HepG2 (cell line): ENCODE results near the gene OR6N1. TPM values are rescaled to one million over a fixed set of nuclear protein-coding genes. Genes with fewer than 3 reads are reported as not detected.

Experiments
- ATAC-seq: fragments of 200-7000 bp; cut with Tn5 transposase; 3 replicates; pipeline ENCODE4 v1.9.1; 2020; ENCODE audit warnings: mild to moderate bottlenecking, moderate library complexity
- BruUV-seq: library from RNA; stranded (reverse); fragments of 400-500 nt; replicated peaks from 2 replicates; lab custom pipeline; 2021; lab: Mats Ljungman, UMichigan
- CTCF ChIA-PET: fragments of 300-600 bp; formaldehyde crosslinking; extraction: SDS; loops from one replicate; lab custom pipeline; 2021; ENCODE audit warnings: low total read pairs, inconsistent platforms, low intra/inter-chr PET ratio; lab: Yijun Ruan, JAX
- POLR2A ChIA-PET: fragments of 350-600 bp; sonication (Branson Sonifier 250); formaldehyde crosslinking; loops from one replicate; lab custom pipeline; 2020; ENCODE audit warnings: antibody characterized with exemption, inconsistent platforms; lab: Yijun Ruan, JAX
- DNase-seq: peaks from one replicate; pipeline ENCODE4 v3.0.0-alpha.2; 2015; ENCODE audit warnings: low spot score
- FAIRE-seq: peaks from 3 replicates; lab custom pipeline; 2011; peaks lifted over from hg19 to GRCh38; lab: Jason Lieb, UNC
- H2AFZ ChIP-seq: one replicate; pipeline ENCODE4 v1.6.1; 2011; ENCODE audit warnings: low read length, inconsistent platforms
- H3K27ac ChIP-seq: fragments of 300-600 bp; 3 replicates; pipeline ENCODE4 v1.8.0; 2011; ENCODE audit warnings: mixed run types, mild to moderate bottlenecking, mixed read lengths, low read length, inconsistent platforms; ENCODE audit not compliant: insufficient read depth; ENCODE audit errors: extremely low read length
- H3K27me3 ChIP-seq, 2 experiments: fragments of 200-600 bp in 1 of 2; 2 replicates in 1 of 2; 3 replicates in 1 of 2; pipeline versions ENCODE4 v1.6.0 to v1.8.0; 2011; ENCODE audit warnings: low read length in 2 of 2, mild to moderate bottlenecking in 2 of 2, moderate library complexity in 2 of 2, inconsistent platforms in 1 of 2; ENCODE audit not compliant: insufficient read depth in 2 of 2, control insufficient read depth in 1 of 2
- H3K36me3 ChIP-seq, 2 experiments: fragments of 200-600 bp in 1 of 2; replicated peaks in 1 of 2; 2 replicates in 1 of 2; 3 replicates in 1 of 2; pipeline versions ENCODE4 v1.5.1 to v1.8.0; 2011; ENCODE audit warnings: low read length in 2 of 2, inconsistent platforms in 1 of 2; ENCODE audit not compliant: insufficient read depth in 2 of 2, control insufficient read depth in 1 of 2
- H3K4me1 ChIP-seq: 2 replicates; pipeline ENCODE4 v1.5.1; 2012; ENCODE audit warnings: low read length, inconsistent platforms; ENCODE audit not compliant: insufficient read depth
- H3K4me2 ChIP-seq: 2 replicates; pipeline ENCODE4 v1.6.0; 2011; ENCODE audit warnings: low read depth, low read length, inconsistent platforms
- H3K4me3 ChIP-seq, 3 experiments: fragments of 200-600 bp in 1 of 3; sonication (generic), shearing (Covaris generic) in 1 of 3; replicated peaks in 1 of 3; 2 replicates each; pipeline ENCODE4 v1.5.1; 2011 to 2016; ENCODE audit warnings: low read length in 3 of 3, inconsistent platforms in 2 of 3, low read depth in 2 of 3, mild to moderate bottlenecking in 2 of 3, control low read depth in 1 of 3, mixed read lengths in 1 of 3; ENCODE audit not compliant: insufficient read depth in 1 of 3
- H3K79me2 ChIP-seq: one replicate; pipeline ENCODE4 v1.6.1; 2011; ENCODE audit warnings: low read length, inconsistent platforms; ENCODE audit not compliant: insufficient read depth
- H3K9ac ChIP-seq: 2 replicates; pipeline ENCODE4 v1.6.0; 2011; ENCODE audit warnings: mild to moderate bottlenecking, low read depth, low read length, inconsistent platforms; ENCODE audit not compliant: insufficient read depth
- H3K9me3 ChIP-seq: 2 replicates; pipeline ENCODE4 v1.5.1; 2012; ENCODE audit warnings: mild to moderate bottlenecking, low read length
- H4K20me1 ChIP-seq: 2 replicates; pipeline ENCODE4 v1.6.0; 2011; ENCODE audit warnings: inconsistent platforms, mild to moderate bottlenecking, low read length, moderate library complexity; ENCODE audit not compliant: insufficient read depth
- DPF2 ChIP-seq: sonication (generic); formaldehyde crosslinking; IDR thresholded peaks from 2 replicates; pipeline ENCODE4 v1.4.0; 2020; ENCODE audit warnings: mild to moderate bottlenecking, low read depth, missing genetic modification reagents, borderline replicate concordance
- ELF4 ChIP-seq: sonication (generic); formaldehyde crosslinking; IDR thresholded peaks from 2 replicates; pipeline ENCODE4 v1.5.0; 2020; ENCODE audit warnings: missing genetic modification reagents, mild to moderate bottlenecking, moderate library complexity, borderline replicate concordance
- FOXJ3 ChIP-seq: sonication (generic); formaldehyde crosslinking; IDR thresholded peaks from 2 replicates; pipeline ENCODE4 v1.4.0; 2020; ENCODE audit warnings: missing genetic modification reagents, mild to moderate bottlenecking, borderline replicate concordance
- FOXK2 ChIP-seq: fragments of 450-650 bp; IDR thresholded peaks from 2 replicates; pipeline ENCODE4 v1.6.1; 2016
- HNF1A ChIP-seq, 2 experiments: sonication (generic) in 1 of 2; formaldehyde crosslinking in 1 of 2; IDR thresholded peaks; 2 replicates each; pipeline versions ENCODE4 v1.4.0 to v1.6.1; 2016 to 2020; ENCODE audit warnings: borderline replicate concordance in 1 of 2, low read depth in 1 of 2, mild to moderate bottlenecking in 1 of 2, missing genetic modification reagents in 1 of 2
- PRDM10 ChIP-seq: sonication (generic); formaldehyde crosslinking; IDR thresholded peaks from 2 replicates; pipeline ENCODE4 v1.4.0; 2020; ENCODE audit warnings: low read depth, missing genetic modification reagents
- SALL1 ChIP-seq: sonication (generic); formaldehyde crosslinking; IDR thresholded peaks from 2 replicates; pipeline ENCODE4 v1.8.0; 2022; ENCODE audit warnings: mild to moderate bottlenecking, missing genetic modification reagents
- ZNF232 ChIP-seq: sonication (generic); formaldehyde crosslinking; IDR thresholded peaks from 2 replicates; pipeline ENCODE4 v1.4.0; 2020; ENCODE audit warnings: missing genetic modification reagents, borderline replicate concordance
- ZNF234 ChIP-seq: sonication (generic); formaldehyde crosslinking; conservative IDR thresholded peaks from 2 replicates; pipeline ENCODE4 v1.5.1; 2020; ENCODE audit warnings: mild to moderate bottlenecking, missing genetic modification reagents
- ZNF468 ChIP-seq: sonication (generic); formaldehyde crosslinking; IDR thresholded peaks from 2 replicates; pipeline ENCODE4 v1.8.0; 2022; ENCODE audit warnings: mild to moderate bottlenecking, moderate library complexity, missing genetic modification reagents
- ZNF484 ChIP-seq: sonication (generic); formaldehyde crosslinking; IDR thresholded peaks from 2 replicates; pipeline ENCODE4 v1.5.1; 2020; ENCODE audit warnings: mild to moderate bottlenecking, low read depth, missing genetic modification reagents, borderline replicate concordance
- ZNF496 ChIP-seq: sonication (generic); formaldehyde crosslinking; IDR thresholded peaks from 2 replicates; pipeline ENCODE4 v1.8.1; 2023; ENCODE audit warnings: mild to moderate bottlenecking, moderate library complexity, missing genetic modification reagents; ENCODE audit not compliant: insufficient replicate concordance
- ZNF639 ChIP-seq: conservative IDR thresholded peaks from 2 replicates; pipeline ENCODE4 v1.6.1; 2018; ENCODE audit warnings: missing genetic modification reagents
- ZNF7 ChIP-seq: IDR thresholded peaks from 2 replicates; pipeline ENCODE4 v1.6.1; 2016; ENCODE audit warnings: missing biosample characterization, missing genetic modification reagents
- ZNF724P ChIP-seq: sonication (generic); formaldehyde crosslinking; IDR thresholded peaks from 2 replicates; pipeline ENCODE4 v1.8.0; 2022; ENCODE audit warnings: missing genetic modification reagents, borderline replicate concordance
- ZNF761 ChIP-seq: sonication (generic); formaldehyde crosslinking; conservative IDR thresholded peaks from 2 replicates; pipeline ENCODE4 v1.4.0; 2020; ENCODE audit warnings: mild to moderate bottlenecking, missing genetic modification reagents
- WGBS: methylation state at CpG from one replicate; pipeline ENCODE4 v1.1.6; 2017; ENCODE audit warnings: low lambda C conversion rate; 5-methylcytosine and 5-hydroxymethylcytosine counted together
- in situ Hi-C: cut with HindIII; loops from 2 replicates; pipeline ENCODE4 v1.10.0; 2017; ENCODE audit warnings: low pct_unique_long_range_greater_than_20kb; ENCODE audit not compliant: extremely low pct_ligation_motif_present
- intact Hi-C: fragments of 100-400 bp; cut with micrococcal nuclease; formaldehyde crosslinking; loops from one replicate; pipeline ENCODE4 v1.10.0; 2022; ENCODE audit not compliant: unreplicated experiment
- polyA plus RNA-seq, 8 experiments: library from polyadenylated mRNA; depleted of rRNA in 3 of 8; stranded (reverse) in 7 of 8; unstranded in 1 of 8; fragments of >200 nt; fragmentation: Illumina TruSeq in 4 of 8; extraction: Trizol in 4 of 8; gene quantifications; 2 replicates each; pipeline versions ENCODE4 v1.2.1 to v1.2.3, GENCODE V29; 2011 to 2016; ENCODE audit warnings: low read depth in 4 of 8, missing spikeins in 1 of 8, mixed read lengths in 1 of 8; ENCODE audit not compliant: insufficient read depth in 1 of 8
- total RNA-seq, 5 experiments: library from RNA; depleted of rRNA; stranded (reverse); fragments of >200 nt; fragmentation: Illumina TruSeq; extraction: Trizol; gene quantifications; 2 replicates each; pipeline ENCODE4 v1.2.3, GENCODE V29; 2016; ENCODE audit warnings: low read depth in 1 of 5

OR6N1 gene
- total and polyA plus RNA-seq, 2 of the 13 experiments (the other 11 are each of a cell fraction or from before 2014, with no cell fraction given) = not detected

GRCh38 chr1:158818560-158818959, 46.6 kb upstream of the OR6N1 start:
- Histone ChIP-seq H2AFZ (no peak overlapping the region), H3K4me2 (no peak overlapping the region), H3K27ac (no peak overlapping the region), H3K9ac (no peak overlapping the region), H3K4me1 (no peaks in the 10 kb centered on the region), H3K4me3 (no peak overlapping the region), H3K9me3 (peaks cover 77% of the 10 kb centered on the region), H3K27me3 (no peaks in the 10 kb centered on the region), H3K79me2 (no peaks in the 10 kb centered on the region), H3K36me3 (no peaks in the 10 kb centered on the region), H4K20me1 (no peaks in the 10 kb centered on the region)
- ATAC-seq (no peak), FAIRE-seq (no peak), DNase-seq (no peak)
- ChIA-PET POLR2A (no interaction called here), CTCF (no interaction called here)
- no TSS peak for BruUV-seq
- in situ Hi-C loops = no loop called here
- intact Hi-C loops = no loop called here
- 0% methylated on average over 1 of the region's 1 CpG for WGBS
- TF ChIP-seq ZNF724P (no peak), HNF1A (IDR thresholded peaks at IDR 0.05; ENCODE audit: low read depth) (no peak), HNF1A (CRISPR knock-in tag; IDR thresholded peaks at IDR 0.05; ENCODE audit: borderline replicate concordance) (no peak), ZNF639 (CRISPR knock-in tag) (no peak), ZNF7 (CRISPR knock-in tag) (no peak), SALL1 (CRISPR knock-in tag) (no peak), FOXK2 (no peak), ZNF234 (no peak), ZNF761 (CRISPR knock-in tag) (no peak), ZNF232 (CRISPR knock-in tag) (no peak), ZNF484 (no peak), ELF4 (CRISPR knock-in tag) (no peak), FOXJ3 (CRISPR knock-in tag) (no peak), ZNF496 (CRISPR knock-in tag) (no peak), PRDM10 (CRISPR knock-in tag) (no peak), DPF2 (CRISPR knock-in tag) (no peak), ZNF468 (no peak)
